Measurements from ENCODE around the gene FAM221B.

FAM221B gene

DNA sequence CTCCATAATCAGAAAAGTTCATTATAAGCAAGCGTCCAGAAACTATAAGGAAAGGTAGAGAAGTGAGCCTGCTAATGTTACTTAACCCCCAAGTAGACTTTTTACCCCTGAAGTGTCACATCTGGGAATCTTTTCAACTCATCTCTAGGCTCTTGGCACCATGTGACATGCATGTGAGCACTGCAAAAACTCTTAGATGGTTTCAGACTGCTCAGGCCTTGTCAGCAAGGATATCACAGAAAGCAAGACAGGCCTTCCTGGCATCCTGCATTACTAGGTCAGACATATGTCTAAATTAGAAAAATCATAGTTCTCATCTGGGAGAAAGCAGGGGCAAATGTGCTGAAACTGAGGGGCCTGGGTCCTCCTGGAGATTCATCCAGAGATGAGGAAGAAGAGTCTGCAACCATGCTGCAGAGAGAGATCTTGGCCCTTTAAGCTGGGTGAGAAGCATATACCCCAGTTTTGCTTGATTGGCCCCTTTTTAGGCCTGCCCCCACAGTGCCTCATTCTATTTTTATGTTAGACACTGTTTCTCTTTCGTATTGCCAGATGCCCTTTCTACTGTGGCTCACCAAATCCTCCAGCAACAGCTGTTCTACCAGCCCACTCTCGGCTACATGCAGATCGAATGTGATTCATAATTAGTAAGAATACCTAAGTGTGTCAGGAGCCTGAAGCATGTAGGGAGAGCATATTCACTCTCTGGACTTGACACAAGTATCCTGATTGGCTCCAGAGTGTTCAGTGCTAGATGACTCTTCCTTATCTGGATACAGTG lies 19.4 kb upstream of the FAM221B start:
- peak; percentile 88 for DNase-seq (ENCODE audit: low spot score)

DNA sequence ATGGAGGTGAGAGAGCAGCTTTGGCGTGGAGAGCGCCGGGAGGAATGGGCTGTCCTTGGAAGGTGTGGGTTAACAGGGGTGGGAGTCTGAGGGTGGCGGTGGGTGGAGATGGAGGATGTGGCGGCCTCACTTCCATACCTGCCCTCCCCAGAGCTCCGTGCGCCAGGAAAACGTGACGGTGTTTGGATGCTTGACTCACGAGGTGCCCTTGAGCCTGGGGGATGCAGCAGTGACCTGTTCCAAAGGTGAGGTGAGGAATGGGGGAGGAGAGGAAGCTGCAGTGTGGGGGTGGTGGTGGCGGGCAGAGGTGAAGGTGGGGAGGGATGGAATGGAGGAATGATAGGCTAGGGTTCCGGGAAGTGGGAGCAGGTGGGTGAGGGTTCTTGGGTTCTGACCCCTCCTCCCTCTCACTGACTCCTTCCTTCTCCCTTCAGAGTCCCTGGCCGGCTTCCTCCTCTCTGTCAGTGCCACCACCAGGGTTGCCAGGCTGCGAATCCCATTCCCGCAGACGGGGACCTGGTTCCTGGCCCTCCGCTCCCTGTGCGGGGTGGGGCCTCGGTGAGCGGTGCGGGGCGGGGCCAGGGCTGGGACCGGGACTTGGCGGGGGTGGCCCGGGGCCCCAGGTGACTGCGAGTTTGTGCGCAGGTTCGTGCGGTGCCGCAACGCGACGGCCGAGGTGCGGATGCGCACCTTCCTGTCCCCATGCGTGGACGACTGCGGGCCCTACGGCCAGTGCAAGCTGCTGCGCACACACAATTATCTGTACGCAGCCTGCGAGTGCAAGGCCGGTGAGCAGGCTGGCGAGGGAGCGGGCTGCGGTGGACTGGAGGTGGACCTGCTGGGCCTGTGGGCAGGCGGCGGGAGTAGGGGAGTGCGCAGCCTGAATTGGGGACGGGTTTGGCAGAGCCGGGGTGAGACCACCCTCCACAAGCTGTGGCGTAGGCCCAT lies 17.6 kb upstream of the FAM221B start:
- peak; percentile 47 for DNase-seq (ENCODE audit: low spot score)

DNA sequence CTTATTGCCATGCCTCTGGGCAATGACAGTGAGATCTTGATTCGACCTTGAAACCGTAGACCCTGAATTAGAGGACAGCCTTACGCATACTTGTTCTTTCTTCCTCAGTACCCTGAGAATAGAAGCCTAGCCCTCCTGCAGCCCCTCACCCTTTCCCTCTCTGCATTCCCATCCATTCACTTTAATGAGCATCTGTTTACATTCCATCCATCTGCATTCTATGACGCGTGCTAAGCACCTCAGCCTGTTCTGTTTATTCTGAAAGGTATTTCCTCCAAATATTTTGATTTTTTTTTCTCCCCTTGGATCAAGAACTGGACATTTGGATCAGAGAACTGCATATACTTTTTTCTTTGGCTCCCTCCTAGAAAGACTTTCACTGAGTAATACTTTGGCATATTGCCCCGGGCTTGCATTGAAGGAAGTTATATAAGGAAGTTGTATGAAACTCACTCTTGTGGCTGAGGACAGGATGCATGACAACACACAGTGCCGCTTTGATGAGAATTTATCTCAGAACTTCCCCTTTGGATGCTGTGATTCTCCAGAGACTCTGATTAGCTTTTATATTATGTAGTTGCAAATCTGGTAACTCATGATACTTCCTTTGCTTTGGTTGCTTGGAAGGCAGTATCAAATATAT lies 16.2 kb upstream of the FAM221B start:
- DNase-seq (ENCODE audit: low spot score) = peak; percentile 93

DNA sequence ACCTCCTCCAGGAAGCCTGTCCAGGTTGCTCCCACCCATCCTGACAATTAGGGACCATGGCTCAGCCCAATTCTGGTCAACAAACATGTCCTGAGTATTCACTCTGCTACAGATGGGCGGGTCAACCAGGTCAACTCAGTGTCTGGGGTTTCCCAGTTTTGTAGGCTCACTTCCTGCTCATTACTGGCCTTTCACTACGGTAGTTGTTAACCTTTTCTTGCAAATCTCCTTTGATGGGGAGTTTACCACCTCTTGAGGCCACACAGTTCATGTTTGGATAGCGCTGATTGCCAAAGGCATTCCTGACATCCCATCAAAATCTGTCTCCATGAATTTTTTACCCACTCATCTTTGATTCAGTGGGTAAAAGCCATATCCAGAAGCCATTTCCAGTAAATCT lies 14.3 kb upstream of the FAM221B start:
- peak; percentile 11 for DNase-seq (ENCODE audit: low spot score)

DNA sequence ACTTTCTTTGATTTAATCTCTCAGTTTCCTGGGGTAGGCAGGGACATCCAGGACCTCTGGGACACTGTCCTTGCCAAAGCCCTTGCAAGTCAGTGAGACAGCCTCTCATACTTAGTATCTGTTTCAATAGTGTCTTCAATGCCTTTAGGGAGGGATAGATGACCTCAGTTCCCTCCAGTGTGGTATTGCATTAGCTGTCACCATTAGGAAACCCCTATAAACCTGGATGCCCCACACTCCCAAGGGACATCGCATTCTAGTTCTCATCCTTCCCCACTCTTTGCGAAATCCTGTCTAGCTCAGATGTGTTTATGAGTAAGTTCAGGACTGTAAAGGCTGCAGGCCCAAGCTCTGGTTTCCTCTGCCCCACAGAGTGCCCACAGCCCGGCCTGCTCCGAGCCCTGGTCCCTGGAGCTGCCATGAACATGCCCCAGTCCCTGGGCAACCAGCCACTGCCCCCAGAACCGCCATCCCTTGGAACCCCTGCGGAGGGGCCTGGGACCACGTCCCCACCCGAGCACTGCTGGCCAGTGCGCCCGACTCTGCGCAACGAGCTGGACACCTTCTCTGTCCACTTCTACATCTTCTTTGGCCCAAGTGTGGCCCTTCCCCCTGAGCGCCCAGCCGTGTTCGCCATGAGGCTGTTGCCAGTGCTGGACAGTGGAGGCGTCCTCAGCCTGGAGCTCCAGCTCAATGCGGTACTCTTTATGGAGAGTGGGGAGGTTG lies 13.7 kb upstream of the FAM221B start:
- no peak for DNase-seq (ENCODE audit: low spot score)

DNA sequence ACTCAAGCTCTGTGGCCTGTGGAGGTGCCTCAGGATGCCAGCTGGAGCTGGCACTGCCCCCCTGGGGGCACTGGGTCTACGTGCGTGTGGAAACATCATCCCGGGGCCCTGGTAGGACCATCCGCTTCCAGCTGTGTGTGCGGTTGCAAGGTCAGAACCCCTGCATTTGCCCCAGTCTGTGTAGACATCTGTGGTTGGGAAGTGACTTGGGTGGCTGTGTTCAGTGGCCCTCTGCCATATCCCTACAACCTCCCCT lies 13.0 kb upstream of the FAM221B start:
- DNase-seq (ENCODE audit: low spot score) = no peak

DNA sequence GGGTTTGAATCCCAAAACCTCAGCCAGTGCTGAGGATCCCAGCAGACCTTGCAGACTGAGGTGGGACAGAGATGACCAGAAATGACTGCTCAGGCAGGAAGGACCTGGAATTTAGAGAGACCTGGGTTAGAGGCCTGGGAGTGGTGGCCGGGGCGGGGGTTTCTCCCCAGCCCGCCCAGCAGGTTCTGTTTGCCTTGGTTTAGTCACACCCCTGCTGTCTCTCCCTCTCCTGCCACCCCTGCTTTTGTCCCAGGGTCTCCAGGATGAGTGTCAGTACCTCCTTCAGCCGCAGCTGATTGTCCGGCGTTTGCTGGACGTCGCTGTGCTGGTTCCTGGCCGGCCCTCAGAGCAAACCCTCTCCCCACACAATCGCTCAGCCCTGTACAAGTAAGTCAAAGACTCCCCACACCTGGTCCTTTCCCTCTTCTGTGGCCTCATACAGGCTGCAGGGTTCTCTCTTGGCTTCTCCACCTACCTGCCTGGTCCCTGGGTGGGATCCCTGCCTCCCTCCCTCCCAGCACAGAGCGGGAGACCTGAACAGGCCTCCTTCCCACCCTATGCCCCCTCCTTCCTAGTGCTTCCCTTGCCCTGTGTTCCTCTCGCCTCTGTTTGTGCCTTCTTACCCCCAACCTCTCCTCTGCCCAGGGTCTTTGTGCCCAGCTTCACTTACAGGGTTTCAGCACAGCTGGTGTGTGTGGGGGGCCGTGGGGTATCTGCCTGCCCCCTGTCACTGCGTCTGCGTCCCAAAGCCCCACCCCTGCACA lies 12.5 kb upstream of the FAM221B start:
- no peak for DNase-seq (ENCODE audit: low spot score)

DNA sequence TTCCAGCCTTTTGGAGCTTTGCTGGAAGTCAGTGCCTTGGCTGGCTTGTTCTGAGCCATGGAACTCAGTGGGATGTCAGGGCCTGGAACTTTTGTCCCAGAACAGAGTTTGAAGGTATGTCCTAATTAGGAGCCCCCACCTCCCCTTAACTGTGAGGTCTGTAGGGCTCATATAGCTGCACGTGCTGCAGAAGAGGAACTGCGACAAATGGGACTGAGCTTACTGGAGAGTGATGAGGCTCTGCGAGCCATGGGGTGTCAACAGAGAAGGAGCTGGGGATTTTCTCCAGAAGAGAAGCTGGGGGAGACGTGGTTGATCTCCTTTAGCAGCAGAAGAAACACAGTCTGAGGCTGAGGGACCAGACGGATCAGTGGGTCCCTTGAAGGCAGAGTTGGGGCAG lies 11.4 kb upstream of the FAM221B start:
- DNase-seq (ENCODE audit: low spot score) = no peak

DNA sequence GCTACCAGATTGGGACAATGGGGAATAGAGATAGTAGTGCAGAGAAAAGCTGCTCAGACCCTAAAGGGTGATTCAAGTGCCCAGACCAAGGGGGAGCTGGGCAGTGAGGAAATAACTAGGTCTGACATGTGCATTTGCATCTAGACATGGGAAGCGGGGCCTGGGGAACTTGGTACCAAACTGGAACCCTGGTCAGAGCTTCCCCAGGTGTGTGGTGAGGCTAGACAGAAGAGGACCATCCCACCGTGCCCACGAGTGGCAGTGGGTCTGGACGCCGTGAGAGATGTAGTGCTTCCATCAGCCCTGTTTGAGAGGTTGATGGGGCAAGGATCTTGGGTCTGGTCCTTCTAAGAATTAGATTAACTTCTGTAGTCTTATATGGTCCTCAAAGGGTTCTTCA lies 8.1 kb upstream of the FAM221B start:
- DNase-seq (ENCODE audit: low spot score) = no peak

DNA sequence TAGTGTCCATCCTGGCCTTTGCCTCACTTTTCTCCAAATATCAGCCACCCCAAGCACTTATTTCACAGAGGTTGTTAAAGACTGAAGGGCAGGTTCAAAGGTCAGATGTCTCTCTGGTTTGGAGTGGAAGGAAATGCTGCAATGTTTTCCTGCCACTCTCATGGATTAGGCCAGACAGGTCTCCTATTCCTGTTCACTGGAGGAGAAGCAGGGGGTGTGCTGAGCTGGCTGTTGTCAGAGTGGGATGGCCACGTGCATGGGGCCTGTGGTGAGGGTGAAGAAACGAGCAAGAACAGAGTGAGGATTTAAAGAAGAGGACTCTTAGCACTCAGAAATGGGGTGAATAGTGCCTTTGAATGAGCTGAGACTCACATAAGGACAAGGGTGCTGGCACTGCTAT lies 7.2 kb upstream of the FAM221B start:
- DNase-seq (ENCODE audit: low spot score) = no peak

DNA sequence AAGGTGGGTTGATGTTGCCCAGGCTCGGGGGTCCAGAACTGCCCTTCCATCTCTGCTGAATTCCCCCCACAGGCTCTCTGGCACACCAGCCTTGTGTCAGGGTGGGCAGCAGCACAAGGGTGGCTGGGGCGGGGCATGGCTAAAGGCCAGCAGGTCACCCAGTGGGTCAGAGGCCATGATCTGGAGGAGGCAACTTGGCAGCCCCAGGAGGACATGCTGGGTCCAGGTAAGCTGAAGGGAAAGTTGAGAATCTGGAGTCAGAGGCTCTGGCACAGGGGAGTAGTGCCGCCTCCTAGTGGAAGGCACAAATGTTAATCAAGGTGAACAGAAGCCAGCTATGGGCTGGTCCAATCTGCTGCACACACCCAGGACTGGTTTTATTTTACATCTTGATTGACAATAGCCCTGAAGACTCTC lies 6.7 kb upstream of the FAM221B start:
- DNase-seq (ENCODE audit: low spot score) = no peak

DNA sequence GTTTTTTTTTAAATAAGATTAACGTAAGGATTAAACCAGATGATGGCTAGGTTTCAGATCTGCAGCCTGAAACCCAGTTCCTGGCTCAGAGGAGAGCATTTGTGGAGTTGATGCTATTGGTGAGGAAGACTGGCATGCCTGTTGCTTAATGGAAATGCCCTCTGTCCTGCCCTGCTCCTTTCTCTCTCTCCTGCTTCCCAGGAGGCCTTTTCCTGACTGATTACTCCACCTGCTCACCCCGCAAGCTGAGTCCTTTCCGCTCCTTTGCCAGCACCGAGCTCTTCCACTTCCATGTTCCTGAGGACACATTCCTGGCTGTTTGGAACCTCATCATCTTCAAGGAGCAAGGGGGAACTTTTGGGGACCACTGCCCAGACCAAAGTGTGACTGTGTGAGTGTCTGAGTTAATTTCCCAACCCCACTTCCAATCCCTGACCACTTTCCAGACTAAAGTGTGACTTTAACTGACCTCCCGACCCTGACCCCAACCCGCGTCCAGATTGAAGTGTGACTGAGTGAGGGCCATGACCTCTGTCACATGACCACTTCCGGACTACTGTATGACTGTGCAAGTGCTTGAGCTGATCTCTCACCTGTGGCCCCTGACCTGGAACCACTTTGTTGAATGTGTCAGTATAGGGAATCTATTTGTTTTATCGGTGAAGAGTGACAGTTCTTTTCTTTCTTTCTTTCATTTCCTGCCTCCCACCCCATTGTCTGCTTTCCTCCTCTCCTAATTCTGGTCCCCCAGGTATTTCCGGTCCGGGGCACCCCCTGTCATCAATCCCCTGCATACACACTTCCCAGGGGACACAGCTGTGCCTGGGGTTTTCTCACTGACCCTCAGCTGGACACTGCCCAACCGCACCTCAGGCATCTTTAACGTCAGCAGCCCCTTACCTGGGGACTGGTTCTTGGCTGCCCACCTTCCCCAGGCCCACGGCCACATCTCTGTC lies 6.0 kb upstream of the FAM221B start:
- DNase-seq (ENCODE audit: low spot score) = no peak

DNA sequence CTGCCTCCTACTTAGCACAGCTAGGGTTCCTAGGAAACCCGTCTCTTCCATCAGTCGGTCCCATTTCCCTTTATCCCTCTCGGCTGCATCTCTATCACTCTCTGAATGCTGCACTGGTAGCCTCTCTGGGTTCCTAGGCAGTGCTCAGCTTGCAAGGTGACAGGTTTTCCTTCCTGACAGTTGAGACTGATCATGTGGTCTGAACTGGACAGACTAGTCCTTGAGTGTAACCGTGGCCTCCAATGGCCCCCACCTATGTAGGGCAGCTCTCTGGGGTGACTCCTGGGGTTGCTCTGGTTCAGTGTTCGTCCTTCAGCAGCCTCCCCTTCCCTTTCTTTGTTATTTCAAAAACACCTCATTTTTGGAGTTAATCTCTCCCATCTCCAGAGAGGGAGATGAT lies 4.3 kb upstream of the FAM221B start:
- no peak for DNase-seq (ENCODE audit: low spot score)

DNA sequence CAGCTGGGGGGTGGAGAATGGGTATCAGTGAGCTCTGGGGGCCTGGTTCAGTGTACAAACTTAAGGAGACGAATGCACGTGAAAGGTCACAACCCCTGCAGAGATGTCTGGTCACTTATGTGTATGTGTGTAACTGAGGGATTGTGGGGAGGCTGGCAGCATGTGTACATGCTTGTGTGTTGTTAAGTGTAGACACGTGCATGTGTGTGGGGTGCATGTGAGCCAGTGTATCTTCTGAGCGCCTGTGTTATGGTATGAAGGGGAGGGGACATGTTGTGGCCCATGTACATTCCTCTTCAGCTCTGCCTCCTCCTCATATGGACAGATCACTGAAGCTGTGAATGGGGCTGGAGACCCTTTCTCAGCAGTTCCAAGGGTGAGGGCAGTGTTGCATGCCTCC lies 2.5 kb upstream of the FAM221B start:
- DNase-seq (ENCODE audit: low spot score) = no peak

DNA sequence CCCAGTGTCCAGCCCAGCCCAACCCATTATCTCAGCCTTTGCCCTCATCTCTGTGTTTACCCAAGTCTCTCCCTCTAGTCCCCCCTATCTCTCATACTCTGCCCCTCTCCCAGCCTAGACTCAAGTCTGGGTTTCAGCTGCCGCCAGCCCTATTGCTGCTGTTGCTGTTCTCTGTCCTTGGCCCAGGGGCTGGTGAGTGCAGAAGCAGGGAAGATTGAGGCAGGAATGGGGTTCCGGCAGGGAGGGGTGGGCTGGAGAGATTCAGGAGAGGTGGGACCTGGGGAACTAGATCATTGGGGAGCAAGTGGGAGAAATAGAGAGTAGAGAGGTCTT lies 1.2 kb upstream of the FAM221B start:
- no peak for DNase-seq (ENCODE audit: low spot score)

DNA sequence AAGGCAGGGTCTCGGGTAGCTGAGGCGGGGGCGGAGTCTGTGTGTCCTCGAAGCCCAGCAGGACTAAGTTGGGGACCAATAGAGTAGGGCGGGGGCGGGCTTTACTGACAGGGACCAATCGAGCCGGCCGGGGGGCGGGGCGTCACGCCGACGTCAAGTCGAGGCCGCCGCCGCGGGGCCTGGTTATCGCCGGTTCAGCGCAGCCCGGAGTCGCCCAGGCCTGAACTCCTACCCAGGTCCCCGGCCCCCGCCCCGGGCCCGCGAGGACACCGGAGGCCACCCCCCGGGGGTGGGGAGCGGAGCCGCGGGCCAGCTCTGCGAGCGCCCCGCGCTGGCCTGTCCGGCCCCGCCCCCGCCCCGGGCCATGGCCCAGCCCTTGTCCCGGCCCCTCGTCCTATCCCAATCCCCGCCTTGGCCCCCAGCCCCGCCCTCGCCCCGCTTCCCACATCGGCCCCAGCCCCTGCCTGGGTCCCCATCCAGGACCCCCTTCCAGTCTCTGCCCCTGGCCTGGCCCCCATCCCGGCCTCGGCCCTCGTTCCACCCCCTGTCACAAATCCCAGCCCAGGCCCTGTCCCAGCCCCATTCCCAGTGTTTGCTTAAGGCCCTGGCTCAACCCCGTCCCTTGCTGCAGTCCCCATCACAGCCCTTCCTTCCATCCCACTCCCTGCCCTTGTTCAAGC lies 692 bp upstream of the FAM221B start, which contains the start of gene TMEM8B:
Gene TMEM8B (plus strand): TSS at position 145 of the 680 bp plus-strand sequence. CDS start 220 bp downstream, at position 365.
- DNase-seq (ENCODE audit: low spot score) = peak; percentile 82

DNA sequence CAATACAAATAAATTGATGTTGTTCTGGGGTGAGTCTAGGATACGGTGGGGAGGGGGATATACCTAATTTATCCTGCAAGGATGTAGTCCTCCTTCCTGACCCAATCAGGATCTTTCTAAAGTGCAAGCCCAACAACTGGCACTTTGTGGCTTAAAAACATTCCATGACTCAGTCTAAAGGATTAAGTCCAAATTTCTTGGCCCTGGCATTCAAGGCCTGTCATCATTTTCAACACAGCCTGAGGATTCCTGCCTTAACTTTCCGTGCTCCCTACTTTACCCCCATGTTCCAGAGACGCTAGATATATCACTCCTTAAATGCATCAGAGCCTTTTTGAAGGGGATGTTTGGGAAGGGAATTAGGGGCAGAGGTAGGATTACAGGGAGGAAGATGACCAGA lies 1.0 kb downstream of the FAM221B start:
- peak; percentile 8 for DNase-seq (ENCODE audit: low spot score)

DNA sequence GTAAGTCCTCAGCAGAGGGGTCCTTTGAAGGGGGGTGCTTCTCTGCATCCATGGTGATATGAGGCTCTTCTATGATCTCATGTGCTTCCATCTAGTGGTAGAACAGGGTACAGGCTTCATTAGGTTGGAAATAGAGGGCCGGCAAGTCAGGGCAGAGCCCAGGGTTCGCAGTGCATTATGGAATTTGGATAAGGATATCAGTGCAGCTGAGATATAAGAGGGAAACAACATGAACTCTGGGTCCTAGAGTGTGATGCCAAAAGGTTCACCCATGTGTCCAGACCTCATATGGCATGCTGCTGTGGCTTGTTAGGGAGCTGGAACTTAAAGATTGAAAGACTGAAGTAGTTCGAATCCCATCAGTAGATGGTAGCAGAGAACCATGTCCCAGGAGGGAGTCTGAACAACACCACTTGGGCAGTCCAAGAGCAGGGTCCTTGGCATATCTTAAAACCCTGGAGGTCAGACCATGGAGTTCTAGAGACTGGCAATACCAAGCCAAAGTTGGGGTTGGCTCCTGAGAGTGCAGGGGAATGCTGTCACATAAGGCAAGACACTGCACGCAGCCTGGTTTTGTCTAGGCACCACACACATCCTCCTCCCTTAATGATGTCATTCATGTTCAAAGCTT lies 2.3 kb downstream of the FAM221B start:
- DNase-seq (ENCODE audit: low spot score) = peak; percentile 64

DNA sequence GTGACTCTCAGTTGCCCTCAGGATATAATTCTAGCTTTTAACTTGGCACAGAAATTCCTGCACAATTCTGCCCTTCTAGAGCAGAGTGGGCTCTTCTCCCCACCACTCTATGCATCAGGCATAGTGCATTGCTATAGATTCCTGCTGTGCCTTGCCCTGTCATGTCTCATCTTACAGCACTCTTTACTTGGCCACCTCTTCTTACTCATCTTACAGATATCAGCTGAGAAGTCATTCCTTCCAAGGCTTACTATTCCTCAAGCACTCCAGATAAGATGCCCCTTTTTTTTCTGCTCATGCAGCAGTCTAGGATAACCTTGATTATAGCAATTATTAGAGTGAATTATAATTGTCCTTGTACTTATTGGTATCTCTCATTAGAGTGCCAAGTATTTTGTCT lies 5.6 kb downstream of the FAM221B start:
- DNase-seq (ENCODE audit: low spot score) = no peak
